NK-92 (cell line): ENCODE data around the gene OSTN.
"Not testable (repeated sequence)": the region's sequence is repeated elsewhere in the genome, so short reads cannot be mapped to it uniquely, and the experiment has no call there.

ENCODE experiments used
- DNase-seq: peaks from one replicate; lab custom pipeline; 2025; ENCODE audit not compliant: unreplicated experiment; lab: John Stamatoyannopoulos, UW

Gene OSTN

DNA sequence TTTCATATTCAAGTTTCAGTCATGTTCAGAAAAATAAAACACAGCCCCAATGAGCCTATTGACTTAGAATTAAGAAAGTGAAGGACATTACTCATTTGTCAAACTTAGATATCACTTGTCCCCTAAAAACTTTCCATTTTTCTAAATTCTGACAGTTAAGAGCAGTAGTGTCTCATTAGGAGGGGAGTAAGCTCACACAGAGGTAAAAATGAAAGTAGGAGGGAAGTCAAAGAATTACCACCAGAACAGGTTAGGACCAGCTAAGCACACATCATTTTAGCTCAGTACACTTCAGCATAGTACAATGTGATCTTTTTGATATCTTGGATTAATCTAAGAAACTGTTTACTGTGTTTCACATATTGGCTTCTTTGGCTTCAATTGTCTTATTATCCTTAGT, 64.3 kb downstream of the OSTN start:
- DNase-seq: no peak

DNA sequence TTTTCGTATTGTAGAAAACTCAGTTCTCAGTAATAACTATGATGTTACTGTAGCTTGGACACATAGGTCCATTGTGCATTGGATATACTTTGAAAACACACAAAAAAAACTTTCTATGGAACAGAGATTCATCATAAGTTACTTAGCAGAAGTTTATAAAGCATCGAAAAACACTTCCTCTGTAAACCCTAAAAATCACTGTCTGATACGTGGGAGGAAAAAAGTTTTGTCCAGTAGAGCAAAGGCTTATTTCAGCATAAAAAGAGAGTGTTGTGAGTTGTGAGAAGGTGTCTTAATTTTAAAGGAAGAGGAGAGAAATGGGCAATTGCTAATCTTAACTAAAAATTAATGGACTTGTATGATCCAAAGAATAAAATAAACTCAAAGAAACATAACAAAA, 64.8 kb downstream of the OSTN start:
- DNase-seq: no peak

DNA sequence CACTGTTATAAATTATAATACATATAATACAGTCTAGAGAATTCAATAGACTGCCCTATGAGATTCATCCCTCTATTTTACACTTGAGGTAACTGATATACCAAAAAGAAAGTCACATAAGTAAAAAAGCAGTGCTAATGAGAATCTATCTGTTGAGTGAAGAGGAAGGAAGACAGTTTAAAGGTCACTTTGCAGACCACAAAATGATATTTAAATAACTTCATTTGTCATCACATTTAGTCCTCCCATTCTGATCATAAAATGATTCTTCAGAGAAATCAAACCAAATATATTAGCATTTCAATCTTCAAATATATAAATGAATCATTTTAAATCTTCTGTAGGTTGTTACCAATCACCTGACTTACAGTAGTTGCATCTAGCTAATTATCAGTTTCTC, 69.7 kb downstream of the OSTN start:
- no peak for DNase-seq

DNA sequence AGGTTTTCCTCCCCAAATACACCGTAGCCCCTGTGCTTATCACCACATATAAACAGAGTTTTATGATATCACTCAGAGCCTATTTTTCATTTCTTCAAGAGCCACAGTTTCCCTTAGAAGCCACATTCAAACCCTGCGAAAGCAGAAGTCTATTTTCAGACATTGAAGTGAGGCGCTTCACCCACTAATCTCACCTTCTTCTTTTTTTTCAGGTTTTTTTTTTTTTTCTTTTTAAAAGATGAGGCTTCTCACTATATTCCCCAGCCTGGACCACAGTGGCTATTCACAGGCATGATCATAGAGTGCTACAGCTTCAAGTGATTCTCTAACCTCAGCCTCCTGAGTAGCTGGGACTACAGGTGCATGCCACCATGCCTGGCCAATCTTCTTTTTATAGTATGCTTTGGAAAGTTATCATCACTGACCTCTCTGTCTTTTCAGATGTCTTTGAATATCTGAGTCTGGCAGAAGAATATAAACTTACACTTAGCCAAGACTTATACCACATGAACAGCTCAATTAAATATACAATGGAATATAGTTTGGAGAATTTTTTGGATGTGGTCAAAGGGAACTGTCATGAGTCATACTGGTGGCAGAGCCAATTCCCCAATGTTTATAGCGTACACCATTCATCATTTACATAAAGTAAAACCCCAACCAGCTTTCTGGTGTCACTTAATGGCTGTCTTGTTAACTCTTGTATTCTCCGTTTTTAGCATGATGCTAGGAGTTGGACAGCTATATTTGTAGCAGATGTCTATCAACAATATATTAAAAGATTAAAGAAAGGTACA, 70.4 kb downstream of the OSTN start:
- DNase-seq: no peak

DNA sequence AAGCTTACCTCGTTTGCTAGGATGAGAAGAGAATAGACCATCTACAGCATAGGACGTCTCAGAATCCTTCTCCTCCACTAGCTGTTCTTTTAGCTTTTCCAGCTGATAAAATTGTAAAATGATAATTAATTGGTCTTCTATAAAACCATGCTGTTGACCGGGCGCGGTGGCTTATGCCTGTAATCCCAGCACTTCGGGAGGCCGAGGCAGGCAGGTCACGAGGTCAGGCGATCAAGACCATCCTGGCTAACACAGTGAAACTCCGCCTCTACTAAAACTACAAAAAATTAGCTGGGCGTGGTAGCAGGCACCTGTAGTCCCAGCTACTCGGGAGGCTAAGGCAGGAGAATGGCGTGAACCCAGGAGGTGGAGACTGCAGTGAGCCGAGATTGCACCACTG, 76.2 kb downstream of the OSTN start:
- DNase-seq: not testable (repeated sequence)

DNA sequence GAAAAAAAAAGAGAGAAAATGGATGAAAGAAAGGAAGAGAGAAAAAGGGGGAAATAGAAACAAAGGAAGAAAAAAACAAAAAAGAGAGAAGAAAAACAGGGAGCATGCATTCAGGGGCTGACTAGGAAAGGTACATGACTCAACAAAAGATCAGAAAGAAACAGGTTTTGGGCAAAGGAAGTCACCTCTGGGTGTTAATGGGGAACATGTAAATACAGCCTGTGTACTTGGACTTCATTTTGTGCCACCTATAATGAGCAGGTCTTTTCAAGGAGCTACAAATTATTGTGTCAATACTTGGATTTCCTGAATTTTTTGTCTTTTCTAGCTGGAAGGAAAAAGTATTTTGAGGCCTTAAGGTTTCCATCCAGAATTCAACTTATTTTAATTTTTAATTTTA, 76.7 kb downstream of the OSTN start:
- no peak for DNase-seq

DNA sequence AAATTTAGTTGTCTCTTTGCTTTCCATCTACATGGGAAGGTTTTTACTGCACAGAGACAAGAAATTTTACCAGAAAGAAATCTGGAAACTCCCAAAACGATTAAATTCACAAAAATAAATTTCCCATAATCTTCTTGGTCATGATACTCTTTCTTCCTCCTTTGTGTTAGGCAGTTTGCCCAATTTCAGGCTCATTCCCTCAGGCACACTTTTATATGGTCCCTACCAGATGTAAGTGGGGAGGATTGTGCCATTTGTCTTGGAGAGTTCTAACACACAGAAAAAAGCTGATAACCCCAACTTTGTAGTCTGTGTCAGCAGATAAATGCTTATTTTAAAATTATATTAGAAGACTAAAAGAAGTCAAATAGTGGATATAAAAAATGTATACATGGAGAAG, 81.1 kb downstream of the OSTN start:
- DNase-seq: no peak

DNA sequence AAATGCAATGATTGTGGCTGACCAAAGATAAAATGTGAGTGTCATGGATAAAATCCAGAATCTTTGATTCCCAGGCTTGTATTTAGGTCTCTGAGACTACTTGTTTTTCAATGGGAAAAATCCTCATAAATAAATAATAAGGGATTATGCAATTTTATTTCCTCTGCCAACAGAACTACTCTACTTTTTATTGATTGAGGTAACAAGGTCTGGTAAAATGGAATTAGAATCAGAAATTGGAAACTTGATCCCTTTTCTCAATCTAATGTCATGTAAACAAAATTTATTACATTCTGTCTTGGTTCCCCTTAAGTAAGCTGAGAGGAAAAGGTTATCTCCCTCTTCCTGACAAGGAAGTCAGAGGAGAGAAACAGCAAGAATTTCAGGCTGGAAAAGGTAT, 81.8 kb downstream of the OSTN start:
- no peak for DNase-seq

DNA sequence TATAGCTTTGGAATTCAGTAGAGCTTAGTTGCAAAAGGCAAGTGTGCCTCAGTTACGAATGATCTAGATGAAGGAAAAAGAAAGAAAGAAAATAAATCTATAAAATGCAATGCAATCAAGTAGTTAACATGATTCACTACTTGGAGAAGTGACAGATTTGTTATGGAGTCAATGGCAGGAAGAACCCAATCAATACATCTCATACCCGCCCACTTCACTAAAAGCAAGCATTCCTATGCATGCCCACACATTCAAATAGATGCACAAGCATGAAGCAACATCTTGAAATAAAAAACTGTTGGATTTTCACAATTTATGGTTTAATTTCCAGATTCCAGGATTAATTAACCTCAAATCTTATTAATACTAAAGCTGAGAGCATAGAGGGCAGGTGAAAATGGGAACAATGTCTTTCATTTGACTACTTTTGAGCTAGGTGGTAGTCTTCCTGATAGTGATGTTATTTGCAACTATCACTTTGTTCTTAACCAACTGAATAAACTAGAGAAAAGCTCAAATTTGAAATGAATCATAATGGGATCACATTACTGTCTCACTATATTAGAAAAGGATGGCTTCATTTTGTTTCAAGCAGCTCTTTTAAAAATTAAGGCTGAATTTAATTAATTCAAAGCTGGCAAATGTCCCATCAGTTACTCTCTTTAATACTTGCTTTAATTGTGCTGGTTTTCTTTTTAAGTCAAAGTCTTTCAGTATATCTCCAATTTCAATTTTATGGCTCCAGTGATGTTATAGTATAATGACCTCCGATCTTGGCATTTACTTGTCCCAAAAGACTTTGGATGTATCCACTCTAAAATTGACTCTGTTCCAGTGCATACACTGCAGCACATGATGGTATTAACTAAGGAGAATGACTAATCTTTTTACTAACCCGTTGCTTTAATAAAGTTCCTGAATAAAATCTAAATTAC, 83.5 kb downstream of the OSTN start:
- DNase-seq: no peak

DNA sequence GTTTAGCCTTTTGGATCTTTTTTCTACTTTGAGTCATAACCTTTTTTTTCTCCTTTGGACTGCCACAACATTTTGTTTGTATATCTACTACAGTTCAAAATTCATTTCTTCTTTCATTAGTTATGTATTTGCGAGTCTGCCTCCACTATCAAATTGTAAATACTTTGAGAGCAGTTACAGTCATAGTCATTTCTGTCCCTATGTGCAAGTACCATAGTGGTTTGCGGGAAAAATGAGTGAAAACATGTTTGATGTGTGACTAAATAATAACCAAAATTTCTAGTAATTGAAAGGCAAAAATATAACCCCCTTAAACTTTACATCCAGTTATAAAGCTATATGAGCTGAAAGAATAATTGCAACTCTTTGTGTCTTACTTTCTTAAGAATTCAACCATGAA, 84.4 kb downstream of the OSTN start:
- no peak for DNase-seq

DNA sequence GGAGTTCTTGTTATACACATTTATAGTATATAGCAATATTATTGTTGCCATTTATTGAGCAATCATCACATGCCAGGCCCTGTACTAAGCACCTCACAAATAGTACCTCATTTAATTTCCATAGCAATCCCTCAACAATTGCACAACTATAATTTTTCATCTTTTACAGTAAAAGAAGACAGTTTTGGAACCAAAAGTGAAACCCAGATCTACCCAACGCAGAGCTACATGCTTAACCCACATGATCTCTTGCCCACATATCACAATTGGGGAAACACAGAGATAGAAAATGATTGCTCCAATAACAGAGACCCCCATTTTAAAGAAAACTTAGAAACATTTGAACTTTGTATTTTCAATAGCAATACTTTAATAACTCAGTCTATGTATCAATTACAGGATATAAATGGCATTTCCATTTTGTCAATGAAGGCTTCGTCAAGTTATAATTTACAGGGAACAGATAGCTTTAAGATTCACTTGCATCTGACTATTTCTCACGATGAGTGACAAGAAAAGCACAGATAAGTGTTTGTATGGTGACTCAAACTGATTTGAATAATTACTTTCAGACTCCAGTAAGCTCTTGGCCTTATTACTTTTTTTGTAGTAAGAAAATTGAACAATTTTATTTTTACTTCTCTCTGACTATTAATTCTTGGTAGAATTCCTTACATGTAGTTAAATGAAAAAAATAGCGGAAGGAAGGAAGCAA, 91.4 kb downstream of the OSTN start:
- no peak for DNase-seq

DNA sequence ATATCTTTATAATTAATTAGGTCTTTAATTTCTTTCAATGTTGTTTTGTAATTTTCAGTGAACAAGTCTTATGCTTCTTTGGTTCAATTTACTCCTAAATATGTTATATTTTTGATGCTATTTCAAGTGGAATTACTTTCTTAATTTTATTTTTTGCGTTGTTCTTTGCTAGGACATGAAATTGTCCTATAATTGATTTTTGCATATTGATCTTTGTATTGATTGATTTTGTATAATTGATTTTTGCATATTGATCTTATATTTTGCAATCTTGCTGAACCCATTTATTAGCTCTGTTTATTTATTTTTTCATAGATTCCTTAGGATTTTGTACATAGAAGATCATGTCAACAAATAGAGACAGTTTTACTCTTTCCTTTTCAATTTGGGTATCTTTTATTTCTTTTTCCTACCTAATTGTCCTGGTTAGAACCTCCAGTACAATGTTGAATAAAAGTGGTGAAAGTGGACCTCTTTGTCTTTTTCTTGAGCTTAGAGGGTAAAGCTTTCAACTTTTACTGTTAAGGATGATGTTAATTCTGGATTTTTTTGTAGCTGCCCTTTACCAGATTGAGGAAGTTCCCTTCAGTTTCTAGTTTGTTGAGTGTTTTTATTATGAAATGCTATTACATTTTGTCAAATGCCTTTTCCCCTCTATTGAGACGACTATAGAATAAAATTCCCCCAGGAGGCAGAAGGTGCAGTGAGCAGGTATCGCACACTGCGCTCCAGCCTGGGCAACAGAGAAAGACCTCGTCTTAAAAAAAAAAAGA, 93.4 kb downstream of the OSTN start:
- no peak for DNase-seq

DNA sequence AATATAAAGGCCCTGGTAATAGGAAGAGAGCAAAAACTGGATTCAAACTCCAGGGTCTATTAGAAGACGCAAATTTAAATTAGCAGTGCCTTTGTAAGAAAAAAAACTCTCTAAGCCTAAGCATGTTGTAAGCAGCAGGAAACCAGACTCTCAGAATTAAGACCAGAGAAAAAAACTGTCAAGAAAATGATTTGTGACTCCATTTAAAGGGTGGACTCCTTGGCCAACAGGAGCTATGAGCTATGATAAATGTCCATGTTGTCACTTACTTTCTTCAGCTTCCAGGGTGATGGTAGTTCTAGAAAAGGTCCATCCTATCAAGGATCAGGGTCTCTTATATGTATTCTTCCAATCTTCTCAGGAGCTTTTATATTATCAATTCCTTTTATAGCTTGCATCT, 95.2 kb downstream of the OSTN start:
- no peak for DNase-seq

DNA sequence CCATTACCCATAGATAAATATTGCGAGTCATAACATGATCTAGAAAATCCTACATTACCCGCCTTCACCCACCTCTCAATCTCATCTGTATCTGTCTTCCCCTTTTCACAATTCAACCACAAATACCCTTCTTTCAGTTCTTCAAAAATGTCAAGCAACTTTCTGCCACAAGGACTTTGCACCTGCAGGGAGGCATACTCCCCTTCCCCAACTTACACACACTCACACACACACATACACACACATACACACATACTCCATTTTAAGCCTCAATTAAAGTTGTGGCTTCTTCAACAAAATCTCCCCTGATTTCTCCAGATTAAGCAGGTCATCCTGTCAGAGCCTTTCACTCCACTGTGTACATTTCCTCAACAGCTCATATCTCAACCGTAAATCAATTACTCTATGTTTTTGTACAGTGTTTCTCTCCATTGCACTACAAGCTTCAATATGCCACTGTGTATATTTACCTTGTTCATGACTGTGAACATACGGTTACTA, 97.0 kb downstream of the OSTN start:
- no peak for DNase-seq

DNA sequence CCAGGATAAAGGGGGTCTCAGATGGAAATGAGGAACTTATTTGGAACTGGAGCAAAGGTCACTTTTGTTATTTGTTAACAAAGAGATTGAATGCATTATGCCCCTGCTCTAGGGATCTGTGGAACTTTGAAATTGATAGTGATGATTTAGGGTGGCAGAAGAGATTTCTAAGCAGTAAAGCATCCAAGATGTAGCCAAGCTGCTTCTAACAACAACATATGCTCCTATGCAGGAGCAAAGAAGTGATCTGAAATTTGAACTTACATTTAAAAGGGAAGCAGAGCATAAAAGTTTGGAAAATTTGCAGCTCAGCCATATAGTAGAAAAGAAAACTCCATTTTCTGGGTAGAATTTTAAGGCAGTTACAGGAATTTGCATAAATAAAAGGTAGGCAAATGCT, 99.8 kb downstream of the OSTN start:
- no peak for DNase-seq

DNA sequence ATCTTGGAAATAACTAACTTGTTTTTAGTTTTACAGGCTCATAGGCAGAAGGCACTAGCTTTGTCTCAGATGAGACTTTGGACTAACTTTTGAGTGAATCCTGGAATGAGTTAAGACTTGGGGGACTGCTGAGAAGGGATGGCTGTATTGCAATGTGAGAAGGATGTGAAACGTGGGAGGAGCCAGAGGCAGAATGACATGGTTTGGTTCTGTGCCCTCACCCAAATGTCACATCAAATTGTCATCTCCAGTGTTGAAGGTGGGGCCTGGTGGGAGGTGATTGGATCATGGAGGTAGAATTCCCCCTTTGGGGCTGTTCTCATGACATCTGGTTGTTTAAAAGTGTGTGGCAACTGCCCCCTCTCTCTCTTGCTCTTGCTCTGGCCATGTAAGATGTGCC, 101.4 kb downstream of the OSTN start:
- DNase-seq: no peak

DNA sequence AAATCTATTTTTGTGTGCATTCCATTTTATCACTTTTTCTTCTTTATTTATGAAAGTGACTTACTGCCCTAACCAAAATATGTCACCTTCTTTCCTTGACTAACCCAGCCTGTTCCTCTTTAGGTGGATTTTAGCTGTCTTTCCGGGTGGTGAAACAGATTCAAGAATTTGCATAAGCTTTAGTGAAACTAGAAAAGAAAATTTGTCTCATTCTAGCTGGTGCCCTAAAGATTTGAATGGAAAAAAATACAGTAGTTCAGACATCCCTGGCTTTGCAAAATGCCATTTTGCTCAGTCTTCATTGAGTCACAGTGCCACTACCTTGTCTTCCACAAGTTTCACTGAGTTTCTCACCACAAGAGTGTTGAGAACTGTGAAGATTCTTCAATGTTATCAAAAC, 102.0 kb downstream of the OSTN start:
- DNase-seq: no peak

DNA sequence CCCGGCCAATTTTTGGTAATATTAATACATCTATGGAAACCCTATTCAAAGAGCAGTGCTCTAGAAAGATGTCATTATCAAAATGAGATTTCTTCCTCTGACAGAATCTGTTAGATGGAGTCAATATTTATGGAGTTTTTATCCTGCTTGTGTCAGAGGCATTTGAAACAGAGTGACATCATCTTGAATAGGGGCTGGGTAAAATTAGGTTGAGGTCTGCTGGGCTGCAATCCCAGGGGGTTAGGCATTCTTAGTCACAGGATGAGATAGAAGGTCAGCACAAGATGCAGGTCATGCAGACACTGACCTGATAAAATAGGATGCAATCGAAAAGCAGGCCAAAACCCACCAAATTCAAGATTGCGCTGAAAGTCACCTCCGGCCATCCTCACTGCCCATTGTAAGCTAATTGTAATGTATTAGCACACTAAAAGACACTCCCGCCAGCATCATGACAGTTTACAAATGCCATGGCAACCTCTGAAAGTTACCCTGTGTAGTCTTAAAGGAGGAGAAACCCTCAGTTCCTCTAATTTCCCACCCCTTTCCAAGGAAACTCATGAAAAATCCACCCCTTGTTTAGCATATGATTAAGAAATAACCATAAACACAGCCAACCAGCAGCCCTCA, 102.9 kb downstream of the OSTN start:
- no peak for DNase-seq

DNA sequence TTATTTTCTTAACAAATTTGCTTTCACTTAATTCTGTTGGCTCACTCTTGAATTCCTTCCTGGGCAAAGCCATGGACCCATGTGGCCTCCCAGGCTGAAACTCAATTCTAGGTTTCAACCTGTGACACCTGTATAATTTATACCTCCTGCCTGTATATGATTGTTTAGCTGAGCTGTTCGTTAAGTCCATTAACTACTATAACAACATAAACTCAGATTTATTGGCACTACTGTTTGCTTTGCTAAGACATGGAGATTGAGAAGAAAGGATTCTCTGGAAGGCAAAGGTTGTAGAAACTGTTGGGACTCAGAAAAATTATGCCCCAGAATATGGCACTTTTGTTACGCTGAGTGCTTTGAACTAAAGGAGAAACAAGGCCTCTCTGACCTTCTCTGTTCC, 103.4 kb downstream of the OSTN start:
- DNase-seq: no peak

DNA sequence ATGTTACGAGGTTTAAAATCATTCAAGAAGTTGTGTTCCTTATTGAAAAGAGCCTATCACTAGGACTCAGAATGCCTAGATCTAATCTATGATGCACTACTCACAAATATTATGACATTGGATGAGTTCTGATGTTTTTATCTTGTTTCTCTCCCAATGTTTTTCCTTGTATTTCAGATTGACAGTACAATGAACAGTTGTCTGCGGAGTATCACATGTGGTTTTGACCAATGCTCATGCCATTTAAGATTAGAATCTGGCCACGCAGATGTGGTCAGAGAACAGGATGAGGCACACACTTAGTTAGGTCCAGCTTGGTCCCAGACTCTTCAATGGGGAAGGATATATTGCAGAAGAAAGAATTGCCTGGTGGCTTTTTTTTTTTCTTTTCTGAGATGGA, 104.6 kb downstream of the OSTN start:
- no peak for DNase-seq
